GM12878 (cell line): Measurements from ENCODE around the gene DYNLL1. TPM values are rescaled to one million over a fixed set of nuclear protein-coding genes. Genes with fewer than 3 reads are reported as not detected.

ENCODE experiments used
- ATAC-seq: fragments of 200-7000 bp; cut with Tn5 transposase; 3 replicates; pipeline ENCODE4 v1.9.1; 2020; ENCODE audit warnings: mild to moderate bottlenecking, moderate library complexity
- BruUV-seq: library from RNA; stranded (reverse); fragments of 400-500 nt; replicated peaks from 2 replicates; lab custom pipeline; 2021; lab: Mats Ljungman, UMichigan
- CTCF ChIA-PET: fragments of 300-600 bp; sonication (Branson Sonifier 250); formaldehyde crosslinking; extraction: SDS; loops from one replicate; lab custom pipeline; 2021; ENCODE audit warnings: inconsistent platforms; lab: Yijun Ruan, JAX
- POLR2A ChIA-PET: fragments of 350-600 bp; formaldehyde crosslinking; extraction: SDS; loops from one replicate; lab custom pipeline; 2021; ENCODE audit warnings: inconsistent platforms; lab: Charles Lee
- RAD21 ChIA-PET: fragments of 300-600 bp; sonication (Branson Sonifier 250); formaldehyde crosslinking; loops from one replicate; lab custom pipeline; 2023; ENCODE audit warnings: antibody characterized with exemption; ENCODE audit not compliant: unreplicated experiment; lab: Charles Lee
- SMC1A ChIA-PET: fragments of 300-600 bp; sonication (Branson Sonifier 250); formaldehyde crosslinking; loops from one replicate; lab custom pipeline; 2023; ENCODE audit not compliant: unreplicated experiment, uncharacterized antibody; lab: Charles Lee
- DNase-seq: peaks from one replicate; pipeline ENCODE4 v3.0.0-alpha.2; 2011; ENCODE audit warnings: low read depth, low spot score
- FAIRE-seq: peaks from 3 replicates; lab custom pipeline; 2011; peaks lifted over from hg19 to GRCh38; lab: Jason Lieb, UNC
- H2AFZ ChIP-seq: 2 replicates; pipeline ENCODE4 v1.6.0; 2011; ENCODE audit warnings: low read depth, low read length, control low read depth; ENCODE audit not compliant: control insufficient read depth
- H3K27ac ChIP-seq: 2 replicates; pipeline ENCODE4 v1.5.1; 2011; ENCODE audit warnings: control low read depth; ENCODE audit not compliant: control insufficient read depth, insufficient read depth
- H3K27me3 ChIP-seq, 2 experiments: replicated peaks in 1 of 2; 2 replicates each; pipeline versions ENCODE4 v1.6.0 to v1.6.1; 2011; ENCODE audit warnings: low read length in 1 of 2; ENCODE audit not compliant: control insufficient read depth in 2 of 2, insufficient read depth in 2 of 2
- H3K36me3 ChIP-seq, 2 experiments: 2 replicates each; pipeline ENCODE4 v1.5.1; 2011; ENCODE audit warnings: low read length in 1 of 2; ENCODE audit not compliant: control insufficient read depth in 2 of 2, insufficient read depth in 2 of 2
- H3K4me1 ChIP-seq: 2 replicates; pipeline ENCODE4 v1.6.1; 2011; ENCODE audit warnings: mild to moderate bottlenecking, low read length, moderate library complexity, mixed read lengths; ENCODE audit not compliant: control insufficient read depth, insufficient read depth
- H3K4me2 ChIP-seq: 2 replicates; pipeline ENCODE4 v1.6.0; 2011; ENCODE audit warnings: control low read depth; ENCODE audit not compliant: control insufficient read depth, insufficient read depth
- H3K4me3 ChIP-seq: fragments of 200-600 bp; sonication (generic); 2 replicates; pipeline ENCODE4 v1.5.1; 2016
- H3K79me2 ChIP-seq: 2 replicates; pipeline ENCODE4 v1.6.0; 2011; ENCODE audit warnings: low read length; ENCODE audit not compliant: control insufficient read depth, insufficient read depth
- H3K9ac ChIP-seq: 2 replicates; pipeline ENCODE4 v1.8.0; 2011; ENCODE audit warnings: low read length, control low read depth, mixed read lengths; ENCODE audit not compliant: control insufficient read depth, insufficient read depth
- H3K9me3 ChIP-seq: replicated peaks from 3 replicates; pipeline ENCODE4 v1.5.1; 2011; ENCODE audit warnings: mild to moderate bottlenecking, low read length; ENCODE audit not compliant: control insufficient read depth, insufficient read depth
- H4K20me1 ChIP-seq: 2 replicates; pipeline ENCODE4 v1.6.0; 2011; ENCODE audit not compliant: control insufficient read depth, insufficient read depth
- CUX1 ChIP-seq: IDR thresholded peaks from 2 replicates; pipeline ENCODE4 v1.6.1; 2012; ENCODE audit warnings: improper control_type of control experiment, low read depth, low read length; ENCODE audit not compliant: insufficient replicate concordance
- DPF2 ChIP-seq: fragments of 450-650 bp; IDR thresholded peaks from 2 replicates; pipeline ENCODE4 v1.6.1; 2017; ENCODE audit warnings: mild to moderate bottlenecking
- EGR1 ChIP-seq, 2 experiments: IDR thresholded peaks; 1 replicate in 1 of 2; 2 replicates in 1 of 2; pipeline ENCODE4 v1.6.1; 2011 to 2012; ENCODE audit warnings: low read depth in 2 of 2, low read length in 2 of 2, borderline replicate concordance in 1 of 2, mild to moderate bottlenecking in 1 of 2, moderate library complexity in 1 of 2
- HCFC1 ChIP-seq: fragments of 150-350 bp; IDR thresholded peaks from 2 replicates; pipeline ENCODE4 v1.6.1; 2014; ENCODE audit warnings: low read length
- HDGF ChIP-seq: fragments of 450-650 bp; IDR thresholded peaks from 2 replicates; pipeline ENCODE4 v1.6.1; 2016; ENCODE audit warnings: antibody characterized with exemption
- KDM1A ChIP-seq: fragments of 200-600 bp; sonication (generic); IDR thresholded peaks from 2 replicates; pipeline ENCODE4 v1.6.1; 2016; ENCODE audit warnings: borderline replicate concordance
- LARP7 ChIP-seq: fragments of 450-650 bp; IDR thresholded peaks from 2 replicates; pipeline ENCODE4 v1.6.1; 2017; ENCODE audit warnings: mild to moderate bottlenecking
- NFYA ChIP-seq: IDR thresholded peaks from 2 replicates; pipeline ENCODE4 v1.6.1; 2011; ENCODE audit warnings: low read depth, mild to moderate bottlenecking, low read length, improper control_type of control experiment, borderline replicate concordance
- POLR2A ChIP-seq: IDR thresholded peaks from 2 replicates; pipeline ENCODE4 v1.6.1; 2011; ENCODE audit warnings: low read depth, mild to moderate bottlenecking, low read length
- POLR2AphosphoS2 ChIP-seq: IDR thresholded peaks from 2 replicates; pipeline ENCODE4 v1.6.1; 2011; ENCODE audit warnings: low read depth, mild to moderate bottlenecking, low read length, improper control_type of control experiment, moderate library complexity
- RUNX3 ChIP-seq: IDR thresholded peaks from 2 replicates; pipeline ENCODE4 v1.6.1; 2012; ENCODE audit warnings: low read length, inconsistent platforms
- SIN3A ChIP-seq: IDR thresholded peaks from 2 replicates; pipeline ENCODE4 v1.6.1; 2012; ENCODE audit warnings: low read depth, low read length, improper control_type of control experiment
- SMAD5 ChIP-seq: IDR thresholded peaks from 2 replicates; pipeline ENCODE4 v1.6.1; 2016; ENCODE audit warnings: antibody characterized with exemption, low read depth
- SPI1 ChIP-seq: IDR thresholded peaks from 2 replicates; pipeline ENCODE4 v1.6.1; 2011; ENCODE audit warnings: low read depth, mild to moderate bottlenecking, low read length, moderate library complexity, borderline replicate concordance; ENCODE audit not compliant: insufficient read depth
- ZBED1 ChIP-seq: IDR thresholded peaks from 2 replicates; pipeline ENCODE4 v1.6.1; 2016; ENCODE audit warnings: borderline replicate concordance
- WGBS: methylation state at CpG from one replicate; pipeline ENCODE4 v1.1.6; 2016; ENCODE audit warnings: low lambda C conversion rate; ENCODE audit not compliant: insufficient replicate concordance, insufficient coverage; ENCODE audit errors: missing lambda C conversion rate; 5-methylcytosine and 5-hydroxymethylcytosine counted together
- in situ Hi-C: fragments of 300-500 bp; cut with MboI; formaldehyde crosslinking; loops from 9 replicates; pipeline ENCODE4 v1.14.3; 2018; ENCODE audit warnings: mixed read lengths
- intact Hi-C: fragments of 100-400 bp; cut with micrococcal nuclease; formaldehyde crosslinking; loops from one replicate; pipeline ENCODE4 v1.14.2; 2022; ENCODE audit not compliant: unreplicated experiment
- polyA plus RNA-seq, 11 experiments: library from polyadenylated mRNA; depleted of rRNA in 4 of 11; unstranded in 6 of 11; stranded (reverse) in 5 of 11; fragments of >200 nt; fragmentation: Nextera tagmentation in 4 of 11; fragmentation: Illumina TruSeq in 1 of 11; extraction: Ambion mirVana in 4 of 11; extraction: Trizol in 1 of 11; gene quantifications; 1 replicate in 1 of 11; 2 replicates in 10 of 11; pipeline versions ENCODE4 v1.2.1 to v1.2.3, GENCODE V29; 2011 to 2016; ENCODE audit warnings: inconsistent platforms in 2 of 11, missing spikeins in 2 of 11, low read depth in 1 of 11
- total RNA-seq, 4 experiments: library from RNA; depleted of rRNA in 3 of 4; stranded (reverse); fragments of >200 nt in 3 of 4; fragmentation: Illumina TruSeq in 1 of 4; extraction: Trizol in 1 of 4; gene quantifications; 2 replicates each; pipeline versions ENCODE4 v1.2.1 to v1.2.3, GENCODE V29; 2013 to 2021

Gene DYNLL1
- total and polyA plus RNA-seq, 10 of the 15 experiments (the other 5 are each of a cell fraction or from before 2014, with no cell fraction given) = 239 to 796 (median 379) TPM

GRCh38 chr12:120534703-120535655 is 39.1 kb downstream of the DYNLL1 start:
- WGBS = 1% methylated on average over 52 of the region's 52 CpGs
- H3K4me3 ChIP-seq = peak overlapping the region; percentile 70
- ATAC-seq = peak; percentile 73
- no TSS peak for BruUV-seq
- H3K36me3 ChIP-seq = peaks cover 2 to 16% of the 10 kb centered on the region in 2 experiments; a peak in 3 of 4 replicates
- no peaks in the 10 kb centered on the region for H3K9me3 ChIP-seq
- H3K9ac ChIP-seq = peak overlapping the region; percentile 84
- no peaks in the 10 kb centered on the region for H3K27me3 ChIP-seq
- peak overlapping the region; percentile 64 for H2AFZ ChIP-seq
- no peak for DNase-seq
- H3K79me2 ChIP-seq = peaks cover 56% of the 10 kb centered on the region
- peak overlapping the region; percentile 78 for H3K4me2 ChIP-seq
- POLR2A ChIA-PET = interaction anchor here (0.5 to 2.3 kb wide), 9 partner anchors 10 to 470 kb away, joined by 3 to 11 read pairs (median 5); partner anchors contain the start of genes COX6A1, POP5 and SRSF9
- H4K20me1 ChIP-seq = peaks cover 5% of the 10 kb centered on the region; the same call in 1 of the 2 replicates
- CTCF ChIA-PET = interaction anchor here (1.0 to 2.0 kb wide), 5 partner anchors 18 to 233 kb away, joined by 3 to 6 read pairs (median 4); partner anchors contain the start of gene SIRT4
- H3K4me1 ChIP-seq = peaks cover 25% of the 10 kb centered on the region
- H3K27ac ChIP-seq = peak overlapping the region; percentile 75
- in situ Hi-C loops (no loop called here), intact Hi-C loops (loop anchor here (1.0 kb wide), 1 partner anchor 67 kb away; no protein-coding TSS in a partner anchor)
- RAD21 ChIA-PET = interaction anchor here (2.4 kb wide), 1 partner anchor 47 kb away, joined by 10 read pairs; the partner anchor contains the start of gene POP5
- TF ChIP-seq LARP7 (peak; percentile 69; the same call in 1 of the 2 replicates), RUNX3 (0 out of 2 replicates have a peak, but pooled peaks have one; percentile 10), POLR2A (peak; percentile 16; the same call in 1 of the 2 replicates), KDM1A (no peak), SMAD5 (no peak), EGR1 (IDR thresholded peaks at IDR 0.05; ENCODE audit: borderline replicate concordance in 1 of 2, low read depth in 2 of 2, low read length in 2 of 2) (0 out of 3 replicates have a peak, but pooled peaks of 1 of the 2 experiments have one; percentile 53), SPI1 (0 out of 2 replicates have a peak, but pooled peaks have one; percentile 22), NFYA (no peak), CUX1 (no peak), POLR2AphosphoS2 (no peak), DPF2 (peak; percentile 18), ZBED1 (no peak), SIN3A (0 out of 2 replicates have a peak, but pooled peaks have one; percentile 19), HCFC1 (no peak), HDGF (0 out of 2 replicates have a peak, but pooled peaks have one; percentile 30)
- FAIRE-seq = no peak
- SMC1A ChIA-PET = interaction anchor here (1.0 to 1.6 kb wide), 2 partner anchors 9 to 47 kb away, joined by 4 to 5 read pairs; partner anchors contain the start of gene POP5
